Vagina (tissue), 2 donors: Measurements from ENCODE around the gene CAPN2. TPM values are rescaled to one million over a fixed set of nuclear protein-coding genes. Genes with fewer than 3 reads are reported as not detected.

Experiments used
- DNase-seq, 2 donors: peaks; one replicate each; pipeline ENCODE4 v3.0.0-alpha.2; 2017; ENCODE audit errors: extremely low spot score in 2 of 2
- H3K27ac ChIP-seq: fragments of 200-600 bp; sonication (generic); one replicate; pipeline ENCODE4 v1.5.1; 2019
- H3K27me3 ChIP-seq: fragments of 200-600 bp; sonication (generic); one replicate; pipeline ENCODE4 v1.5.1; 2019
- H3K36me3 ChIP-seq, 2 donors: fragments of 200-600 bp; sonication (generic); one replicate each; pipeline ENCODE4 v1.5.1; 2017 to 2019
- H3K4me1 ChIP-seq: fragments of 200-600 bp; sonication (generic); one replicate; pipeline ENCODE4 v1.5.1; 2019
- H3K4me3 ChIP-seq, 2 donors: fragments of 200-600 bp; sonication (generic); 1 replicate in 1 of 2; 2 replicates in 1 of 2; pipeline ENCODE4 v1.5.1; 2016 to 2019
- H3K9me3 ChIP-seq: fragments of 200-600 bp; sonication (generic); one replicate; pipeline ENCODE4 v1.5.1; 2019
- CTCF ChIP-seq, 3 experiments: fragments of 450-650 bp in 2 of 3; fragments of 200-600 bp in 1 of 3; sonication (generic) in 1 of 3; IDR thresholded peaks; one replicate each; pipeline ENCODE4 v1.5.1; 2017 to 2019; ENCODE audit warnings: antibody characterized with exemption in 3 of 3, mild to moderate bottlenecking in 2 of 3, moderate library complexity in 2 of 3
- POLR2A ChIP-seq, 2 donors: fragments of 450-650 bp; IDR thresholded peaks; one replicate each; pipeline ENCODE4 v1.6.1; 2017; ENCODE audit warnings: antibody characterized with exemption in 2 of 2, mild to moderate bottlenecking in 2 of 2, moderate library complexity in 2 of 2
- POLR2AphosphoS5 ChIP-seq, 2 donors: sonication (generic); formaldehyde crosslinking; IDR thresholded peaks; one replicate each; pipeline ENCODE4 v1.9.0; 2017; ENCODE audit warnings: antibody characterized with exemption in 2 of 2, mild to moderate bottlenecking in 2 of 2, low read depth in 1 of 2; ENCODE audit not compliant: insufficient read depth in 1 of 2
- intact Hi-C: fragments of 100-400 bp; cut with DNase I; formaldehyde crosslinking; loops from one replicate; pipeline ENCODE4 v1.15.1; 2023
- total RNA-seq: library from RNA; depleted of rRNA; stranded (reverse); fragments of >200 nt; gene quantifications from one replicate; pipeline ENCODE4 v1.2.3, GENCODE V29; 2016

Gene CAPN2
- total RNA-seq, 1 donor from 2014 or later = 208 TPM

- H3K4me1 ChIP-seq = peaks cover 58% of the 10 kb centered on the region
- no peak for DNase-seq
- H3K4me3 ChIP-seq = no peak overlapping the region
- intact Hi-C loops = no loop called here
- no peaks in the 10 kb centered on the region for H3K9me3 ChIP-seq
- TF ChIP-seq POLR2AphosphoS5 (IDR thresholded peaks at IDR 0.05; ENCODE audit: insufficient read depth in 1 of 2, low read depth in 1 of 2) = no peak
- no peak for TF ChIP-seq CTCF (IDR thresholded peaks at IDR 0.05)
- no peak for TF ChIP-seq POLR2A (IDR thresholded peaks at IDR 0.05)
- peak overlapping the region; percentile 63 for H3K27ac ChIP-seq
- H3K27me3 ChIP-seq = no peaks in the 10 kb centered on the region
- H3K36me3 ChIP-seq = no peaks in the 10 kb centered on the region
Measured at GRCh38 chr1:223702735-223703667, 9.3 kb upstream of the CAPN2 start.

- intact Hi-C loops = no loop called here
- no peak overlapping the region for H3K27ac ChIP-seq
- H3K4me1 ChIP-seq = peaks cover 64% of the 10 kb centered on the region
- no peaks in the 10 kb centered on the region for H3K9me3 ChIP-seq
- no peak overlapping the region for H3K4me3 ChIP-seq
- no peaks in the 10 kb centered on the region for H3K36me3 ChIP-seq
- DNase-seq = no peak
- H3K27me3 ChIP-seq = no peaks in the 10 kb centered on the region
- TF ChIP-seq POLR2A (IDR thresholded peaks at IDR 0.05) = no peak
- TF ChIP-seq CTCF (IDR thresholded peaks at IDR 0.05) = no peak
- no peak for TF ChIP-seq POLR2AphosphoS5 (IDR thresholded peaks at IDR 0.05; ENCODE audit: insufficient read depth in 1 of 2, low read depth in 1 of 2)
Measured at GRCh38 chr1:223703668-223704013, 8.7 kb upstream of the CAPN2 start.

- H3K27ac ChIP-seq = peak overlapping the region; percentile 88
Measured at GRCh38 chr1:223704921-223705878, 7.1 kb upstream of the CAPN2 start.

More at GRCh38 chr1:223704921-223705878, 7.1 kb upstream of the CAPN2 start:
- Histone ChIP-seq H3K9me3 (no peaks in the 10 kb centered on the region), H3K4me3 (no peak overlapping the region), H3K36me3 (no peaks in the 10 kb centered on the region), H3K27me3 (no peaks in the 10 kb centered on the region), H3K4me1 (peaks cover 63% of the 10 kb centered on the region)
- intact Hi-C loops = loop anchor here (5.0 kb wide), 1 partner anchor 142 kb away; the partner anchor contains the start of gene TP53BP2
- no peak for TF ChIP-seq CTCF (IDR thresholded peaks at IDR 0.05)
- no peak for TF ChIP-seq POLR2A (IDR thresholded peaks at IDR 0.05)
- TF ChIP-seq POLR2AphosphoS5 (IDR thresholded peaks at IDR 0.05; ENCODE audit: insufficient read depth in 1 of 2, low read depth in 1 of 2) = peak in 1 of 2 donors; percentile 19
- DNase-seq = peak in 1 of 2 donors; percentile 31
